Measurements from ENCODE around the gene SDK2. TPM values are rescaled to one million over a fixed set of nuclear protein-coding genes. Genes with fewer than 3 reads are reported as not detected.

Gene SDK2
- total and polyA plus RNA-seq, 4 experiments from 2014 or later: 0.49 to 2.9 (median 2.2) TPM; not detected in 1

DNA sequence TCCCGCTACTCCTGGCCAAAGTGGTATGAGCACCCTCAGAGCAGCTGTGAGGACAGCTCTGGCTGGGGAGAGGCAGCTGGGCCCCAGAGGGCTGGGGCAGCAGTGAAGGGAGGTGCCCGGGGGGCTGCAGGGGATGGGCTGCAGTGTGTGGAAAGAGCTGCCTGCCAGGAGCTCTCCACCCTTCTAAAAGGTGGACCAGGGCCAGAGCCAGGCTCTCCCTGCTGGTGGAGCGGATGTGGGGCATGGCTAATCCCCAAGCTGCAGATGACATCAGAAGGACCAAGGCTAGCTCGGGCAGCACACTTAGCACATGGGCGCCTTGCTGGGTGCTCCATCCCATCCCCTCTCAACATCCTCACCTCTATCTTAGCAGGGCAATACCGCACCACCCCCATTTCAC is 103.1 kb downstream of the SDK2 start:
- Histone ChIP-seq H3K4me3 (ENCODE audit: low read length in 2 of 2) (no peak overlapping the region), H3K36me3 (ENCODE audit: insufficient read depth, low read length) (no peaks in the 10 kb centered on the region), H3K9me3 (ENCODE audit: control insufficient read depth in 1 of 2, low read length in 2 of 2) (no peaks in the 10 kb centered on the region), H3K27ac (ENCODE audit: low read depth, low read length) (no peak overlapping the region), H3K4me1 (ENCODE audit: insufficient read depth, low read length) (no peaks in the 10 kb centered on the region), H3K27me3 (ENCODE audit: insufficient read depth, low read length) (no peaks in the 10 kb centered on the region)
- no peak overlapping the region for H3K27ac Mint-ChIP-seq
- no peaks in the 10 kb centered on the region for H3K27me3 Mint-ChIP-seq
- ChIA-PET POLR2A (ENCODE audit: partially characterized antibody) (no interaction called here), CTCF (ENCODE audit: partially characterized antibody) (no interaction called here)
- peaks cover 0 to 1% (median 0%) of the 10 kb centered on the region in 8 donors for H3K9me3 Mint-ChIP-seq
- intact Hi-C loops (cut with micrococcal nuclease): no loop called here
- DNase-seq: no peak
- no peak overlapping the region for H3K4me3 Mint-ChIP-seq
- peaks cover 0 to 4% (median 3%) of the 10 kb centered on the region in 4 donors for H3K4me1 Mint-ChIP-seq
- H3K36me3 Mint-ChIP-seq: no peaks in the 10 kb centered on the region

GRCh38 chr17:73539166-73539565 is 105.1 kb downstream of the SDK2 start:
- Mint-ChIP-seq H3K36me3 (no peaks in the 10 kb centered on the region), H3K4me1 (peaks cover 0 to 3% (median 1%) of the 10 kb centered on the region in 4 donors), H3K27me3 (no peaks in the 10 kb centered on the region), H3K4me3 (no peak overlapping the region), H3K9me3 (no peaks in the 10 kb centered on the region), H3K27ac (peak overlapping the region in 1 of 7 donors; percentile 48)
- H3K27me3 ChIP-seq (ENCODE audit: insufficient read depth, low read length): no peaks in the 10 kb centered on the region
- H3K4me3 ChIP-seq (ENCODE audit: low read length in 2 of 2): no peak overlapping the region
- no peak overlapping the region for H3K27ac ChIP-seq (ENCODE audit: low read depth, low read length)
- ChIA-PET CTCF (ENCODE audit: partially characterized antibody) (interaction anchor here (1.2 kb wide), 1 partner anchor 27 kb away, joined by 3 read pairs; no protein-coding TSS in a partner anchor), POLR2A (ENCODE audit: partially characterized antibody) (no interaction called here)
- no peaks in the 10 kb centered on the region for H3K4me1 ChIP-seq (ENCODE audit: insufficient read depth, low read length)
- intact Hi-C loops (cut with micrococcal nuclease): no loop called here
- DNase-seq: no peak
- H3K36me3 ChIP-seq (ENCODE audit: insufficient read depth, low read length): no peaks in the 10 kb centered on the region
- no peaks in the 10 kb centered on the region for H3K9me3 ChIP-seq (ENCODE audit: control insufficient read depth in 1 of 2, low read length in 2 of 2)

- POLR2A ChIA-PET (ENCODE audit: partially characterized antibody): no interaction called here
- Histone ChIP-seq H3K36me3 (ENCODE audit: insufficient read depth, low read length) (no peaks in the 10 kb centered on the region), H3K27me3 (ENCODE audit: insufficient read depth, low read length) (no peaks in the 10 kb centered on the region), H3K4me1 (ENCODE audit: insufficient read depth, low read length) (no peaks in the 10 kb centered on the region), H3K27ac (ENCODE audit: low read depth, low read length) (no peak overlapping the region), H3K9me3 (ENCODE audit: control insufficient read depth in 1 of 2, low read length in 2 of 2) (no peaks in the 10 kb centered on the region), H3K4me3 (ENCODE audit: low read length in 2 of 2) (no peak overlapping the region)
- no peak for DNase-seq
- no peaks in the 10 kb centered on the region for H3K36me3 Mint-ChIP-seq
- intact Hi-C loops (cut with micrococcal nuclease): no loop called here
- H3K4me1 Mint-ChIP-seq: peaks cover 0 to 4% (median 1%) of the 10 kb centered on the region in 4 donors
- H3K4me3 Mint-ChIP-seq: no peak overlapping the region
- CTCF ChIA-PET (ENCODE audit: partially characterized antibody): interaction anchor here (1.2 kb wide), 1 partner anchor 28 kb away, joined by 3 read pairs; no protein-coding TSS in a partner anchor
- H3K27ac Mint-ChIP-seq: no peak overlapping the region
- no peaks in the 10 kb centered on the region for H3K27me3 Mint-ChIP-seq
- H3K9me3 Mint-ChIP-seq: no peaks in the 10 kb centered on the region
Observed at GRCh38 chr17:73538445-73538844, 105.8 kb downstream of the SDK2 start.

DNA sequence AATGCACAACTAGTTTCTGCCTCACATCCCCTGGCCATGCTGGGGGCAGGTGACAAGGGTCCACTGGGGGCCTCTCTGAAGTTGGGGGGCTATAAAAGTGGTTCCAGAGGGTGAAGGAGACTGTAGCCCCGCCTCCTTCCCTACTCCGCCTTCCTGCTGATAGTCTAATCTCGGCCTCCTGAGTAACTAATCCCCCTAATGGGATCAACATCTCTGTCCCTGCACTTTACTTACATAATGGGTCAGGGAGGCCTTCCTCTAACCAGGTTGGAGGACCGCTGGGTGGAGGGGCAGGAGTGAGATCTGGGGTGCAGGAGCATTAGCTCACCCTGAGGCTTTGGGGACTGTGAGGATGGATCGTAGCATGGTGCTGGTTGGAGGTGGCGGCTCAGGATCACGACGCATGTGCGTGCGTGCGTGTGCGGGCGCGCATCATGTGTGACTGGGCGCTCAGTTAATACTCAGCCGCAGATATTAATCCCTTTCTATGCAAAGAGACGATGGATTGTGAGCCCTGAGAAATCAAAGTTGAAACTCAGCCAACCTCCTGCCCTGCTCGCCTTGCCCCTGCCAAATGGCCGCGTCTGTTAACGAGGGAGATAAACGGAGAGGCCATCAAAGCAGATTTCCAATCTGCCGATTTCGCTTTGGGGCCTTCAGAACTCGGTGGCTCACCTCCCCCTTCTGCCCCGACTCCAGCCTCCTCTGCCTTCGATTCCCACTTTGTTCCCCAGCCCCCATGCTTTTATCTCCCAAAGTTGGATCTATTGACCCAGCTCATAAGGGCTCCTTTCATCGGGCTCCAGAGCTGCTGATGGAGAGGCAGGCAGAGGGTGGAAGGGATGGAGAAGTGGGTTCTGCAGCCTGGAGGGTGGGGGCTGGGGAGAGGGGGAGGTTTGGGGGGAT is 107.3 kb downstream of the SDK2 start:
- Mint-ChIP-seq H3K36me3 (no peaks in the 10 kb centered on the region), H3K27me3 (no peaks in the 10 kb centered on the region), H3K4me1 (peaks cover 0 to 4% (median 1%) of the 10 kb centered on the region in 4 donors), H3K9me3 (no peaks in the 10 kb centered on the region), H3K4me3 (no peak overlapping the region), H3K27ac (peak overlapping the region in 1 of 7 donors; percentile 4)
- Histone ChIP-seq H3K9me3 (ENCODE audit: control insufficient read depth in 1 of 2, low read length in 2 of 2) (no peaks in the 10 kb centered on the region), H3K4me1 (ENCODE audit: insufficient read depth, low read length) (no peaks in the 10 kb centered on the region), H3K27ac (ENCODE audit: low read depth, low read length) (no peak overlapping the region), H3K36me3 (ENCODE audit: insufficient read depth, low read length) (no peaks in the 10 kb centered on the region), H3K4me3 (ENCODE audit: low read length in 2 of 2) (no peak overlapping the region), H3K27me3 (ENCODE audit: insufficient read depth, low read length) (no peaks in the 10 kb centered on the region)
- intact Hi-C loops (cut with micrococcal nuclease): no loop called here
- ChIA-PET POLR2A (ENCODE audit: partially characterized antibody) (no interaction called here), CTCF (ENCODE audit: partially characterized antibody) (no interaction called here)
- no peak for DNase-seq

DNA sequence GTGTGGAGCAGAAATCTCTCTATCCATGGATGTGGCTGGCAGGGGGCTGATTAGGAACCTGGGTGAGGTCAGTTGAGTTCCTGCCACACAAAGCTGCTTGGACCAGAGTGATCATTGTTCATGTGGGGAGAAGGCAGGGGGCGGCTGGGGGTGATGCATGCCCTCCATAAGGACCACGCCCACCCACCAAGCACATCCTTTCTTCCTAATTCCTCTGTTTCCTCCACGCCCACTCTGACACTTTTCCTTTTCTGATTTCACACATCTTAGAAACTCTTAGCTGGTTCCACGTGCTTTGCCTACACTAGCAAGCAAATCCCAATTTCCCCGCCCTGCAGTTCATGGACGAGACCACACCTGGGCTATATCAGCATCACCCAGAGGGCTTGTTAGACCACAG is 108.5 kb downstream of the SDK2 start:
- H3K36me3 Mint-ChIP-seq: no peaks in the 10 kb centered on the region
- H3K27ac ChIP-seq (ENCODE audit: low read depth, low read length): no peak overlapping the region
- H3K9me3 ChIP-seq (ENCODE audit: control insufficient read depth in 1 of 2, low read length in 2 of 2): no peaks in the 10 kb centered on the region
- no peak for DNase-seq
- no peaks in the 10 kb centered on the region for H3K36me3 ChIP-seq (ENCODE audit: insufficient read depth, low read length)
- H3K27me3 Mint-ChIP-seq: no peaks in the 10 kb centered on the region
- no peaks in the 10 kb centered on the region for H3K4me1 ChIP-seq (ENCODE audit: insufficient read depth, low read length)
- H3K4me3 Mint-ChIP-seq: no peak overlapping the region
- intact Hi-C loops (cut with micrococcal nuclease): no loop called here
- CTCF ChIA-PET (ENCODE audit: partially characterized antibody): no interaction called here
- H3K27me3 ChIP-seq (ENCODE audit: insufficient read depth, low read length): no peaks in the 10 kb centered on the region
- no peaks in the 10 kb centered on the region for H3K9me3 Mint-ChIP-seq
- peaks cover 0 to 4% (median 1%) of the 10 kb centered on the region in 4 donors for H3K4me1 Mint-ChIP-seq
- H3K4me3 ChIP-seq (ENCODE audit: low read length in 2 of 2): no peak overlapping the region
- H3K27ac Mint-ChIP-seq: no peak overlapping the region
- POLR2A ChIA-PET (ENCODE audit: partially characterized antibody): no interaction called here

DNA sequence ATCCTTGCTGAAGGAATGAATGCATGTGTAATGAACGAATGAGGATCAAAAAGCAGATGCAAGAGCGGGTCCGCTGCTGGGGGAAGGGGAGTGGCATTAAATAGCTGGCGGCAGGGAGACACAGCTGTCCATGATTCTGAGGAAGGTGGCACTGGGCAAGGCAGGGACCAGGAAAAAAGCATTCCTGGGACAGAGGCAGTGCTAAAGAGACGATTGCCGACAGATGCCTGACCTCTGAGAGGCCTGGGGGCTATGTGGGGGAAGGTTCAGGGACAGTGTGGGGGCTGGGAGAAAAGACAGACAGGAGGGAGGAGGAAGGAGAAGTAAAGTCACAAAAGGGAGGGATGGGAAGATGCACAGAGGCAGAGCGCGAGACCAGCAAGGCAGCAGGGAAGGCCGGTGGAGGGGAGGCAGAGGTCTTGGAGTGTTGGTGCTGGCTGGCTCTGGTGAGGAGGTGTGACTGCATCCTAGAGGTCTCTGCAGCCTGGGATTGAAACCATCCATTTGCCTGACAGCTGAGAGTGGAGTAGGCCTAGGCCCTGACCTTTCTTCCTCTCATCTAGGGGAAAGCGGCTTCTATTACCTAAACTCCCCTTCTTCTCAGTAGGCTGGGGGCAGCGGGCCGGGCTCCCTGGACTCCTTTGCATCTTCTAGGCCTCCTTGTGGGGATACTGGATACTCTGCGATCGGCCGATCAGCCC is 109.9 kb downstream of the SDK2 start:
- Mint-ChIP-seq H3K4me3 (no peak overlapping the region), H3K27ac (peak overlapping the region in 3 of 7 donors; percentile 65 to 70 (median 66)), H3K36me3 (no peaks in the 10 kb centered on the region), H3K9me3 (no peaks in the 10 kb centered on the region), H3K4me1 (peaks cover 0 to 4% (median 1%) of the 10 kb centered on the region in 4 donors), H3K27me3 (no peaks in the 10 kb centered on the region)
- Histone ChIP-seq H3K36me3 (ENCODE audit: insufficient read depth, low read length) (no peaks in the 10 kb centered on the region), H3K27me3 (ENCODE audit: insufficient read depth, low read length) (no peaks in the 10 kb centered on the region), H3K4me3 (ENCODE audit: low read length in 2 of 2) (no peak overlapping the region), H3K4me1 (ENCODE audit: insufficient read depth, low read length) (no peaks in the 10 kb centered on the region), H3K9me3 (ENCODE audit: control insufficient read depth in 1 of 2, low read length in 2 of 2) (no peaks in the 10 kb centered on the region), H3K27ac (ENCODE audit: low read depth, low read length) (no peak overlapping the region)
- CTCF ChIA-PET (ENCODE audit: partially characterized antibody): no interaction called here
- POLR2A ChIA-PET (ENCODE audit: partially characterized antibody): no interaction called here
- intact Hi-C loops (cut with micrococcal nuclease): no loop called here
- DNase-seq: no peak

GRCh38 chr17:73533781-73534180 is 110.5 kb downstream of the SDK2 start:
- H3K9me3 Mint-ChIP-seq: no peaks in the 10 kb centered on the region
- no peak overlapping the region for H3K4me3 Mint-ChIP-seq

More at GRCh38 chr17:73533781-73534180, 110.5 kb downstream of the SDK2 start:
- DNase-seq: no peak
- ChIA-PET POLR2A (ENCODE audit: partially characterized antibody) (no interaction called here), CTCF (ENCODE audit: partially characterized antibody) (no interaction called here)
- intact Hi-C loops (cut with micrococcal nuclease): no loop called here
- no peaks in the 10 kb centered on the region for H3K36me3 ChIP-seq (ENCODE audit: insufficient read depth, low read length)
- H3K27me3 ChIP-seq (ENCODE audit: insufficient read depth, low read length): no peaks in the 10 kb centered on the region
- Mint-ChIP-seq H3K27me3 (no peaks in the 10 kb centered on the region), H3K27ac (peak overlapping the region in 1 of 7 donors; percentile 70), H3K4me1 (peaks cover 0 to 4% (median 1%) of the 10 kb centered on the region in 4 donors), H3K36me3 (no peaks in the 10 kb centered on the region)
- H3K4me1 ChIP-seq (ENCODE audit: insufficient read depth, low read length): no peaks in the 10 kb centered on the region
- no peaks in the 10 kb centered on the region for H3K9me3 ChIP-seq (ENCODE audit: control insufficient read depth in 1 of 2, low read length in 2 of 2)
- H3K27ac ChIP-seq (ENCODE audit: low read depth, low read length): no peak overlapping the region
- no peak overlapping the region for H3K4me3 ChIP-seq (ENCODE audit: low read length in 2 of 2)
